Endodermal cell (in vitro differentiated cells): ENCODE data around the gene EOGT. TPM values are rescaled to one million over a fixed set of nuclear protein-coding genes. Genes with fewer than 3 reads are reported as not detected.
A peak's percentile ranks its signal among the peaks of the same experiment; 100 is the strongest.

ENCODE experiments used
- DNase-seq: peaks from one replicate; pipeline ENCODE4 v3.0.0-alpha.2; 2017
- H3K27ac ChIP-seq: 2 replicates; pipeline ENCODE4 v1.5.1; 2013; ENCODE audit warnings: mild to moderate bottlenecking, low read depth, low read length, moderate library complexity
- H3K27me3 ChIP-seq: 2 replicates; pipeline ENCODE4 v1.6.1; 2013; ENCODE audit warnings: mild to moderate bottlenecking, low read length, moderate library complexity; ENCODE audit not compliant: insufficient read depth, control insufficient read depth, poor library complexity, severe bottlenecking
- H3K36me3 ChIP-seq: 2 replicates; pipeline ENCODE4 v1.7.0; 2013; ENCODE audit warnings: mild to moderate bottlenecking, low read length, moderate library complexity; ENCODE audit not compliant: control insufficient read depth, insufficient read depth
- H3K4me1 ChIP-seq: one replicate; pipeline ENCODE4 v1.7.0; 2013; ENCODE audit warnings: low read length; ENCODE audit not compliant: control insufficient read depth, insufficient read depth
- H3K4me3 ChIP-seq: 2 replicates; pipeline ENCODE4 v1.5.1; 2013; ENCODE audit warnings: mild to moderate bottlenecking, low read length, moderate library complexity
- H3K9ac ChIP-seq: 2 replicates; pipeline ENCODE4 v1.6.1; 2013; ENCODE audit warnings: mild to moderate bottlenecking, low read length, moderate library complexity; ENCODE audit not compliant: poor library complexity, severe bottlenecking; ENCODE audit errors: extremely low read depth
- H3K9me3 ChIP-seq: 2 replicates; pipeline ENCODE4 v1.6.1; 2013; ENCODE audit warnings: mild to moderate bottlenecking, low read length, moderate library complexity; ENCODE audit not compliant: control insufficient read depth
- H3K27ac Mint-ChIP-seq: 2 replicates; pipeline ENCODE4 v1.8.0; 2020; ENCODE audit warnings: mixed read lengths
- H3K27me3 Mint-ChIP-seq: 2 replicates; pipeline ENCODE4 v1.8.0; 2021; ENCODE audit warnings: mild to moderate bottlenecking, mixed read lengths; ENCODE audit not compliant: insufficient read depth
- H3K36me3 Mint-ChIP-seq: 2 replicates; pipeline ENCODE4 v1.8.0; 2020; ENCODE audit warnings: low read depth, mixed read lengths
- H3K4me1 Mint-ChIP-seq: 2 replicates; pipeline ENCODE4 v1.8.0; 2020; ENCODE audit warnings: mixed read lengths
- H3K4me3 Mint-ChIP-seq: 2 replicates; pipeline ENCODE4 v1.8.0; 2020; ENCODE audit warnings: mild to moderate bottlenecking, moderate library complexity, mixed read lengths
- H3K9me3 Mint-ChIP-seq: 2 replicates; pipeline ENCODE4 v1.8.0; 2020; ENCODE audit warnings: mild to moderate bottlenecking, mixed read lengths
- CTCF ChIP-seq: fragments of 200-600 bp; sonication (generic); conservative IDR thresholded peaks from 2 replicates; pipeline ENCODE4 v1.5.0; 2021; ENCODE audit warnings: antibody characterized with exemption, mild to moderate bottlenecking
- WGBS, 2 experiments: methylation state at CpG; one replicate each; pipeline versions ENCODE4 v1.1.5 to v1.1.7; 2013; ENCODE audit warnings: missing lambda C conversion rate in 2 of 2, mixed read lengths in 1 of 2; ENCODE audit not compliant: insufficient coverage in 1 of 2, insufficient read length in 1 of 2; 5-methylcytosine and 5-hydroxymethylcytosine counted together
- total RNA-seq, 2 donors: library from RNA; stranded (reverse); fragmentation: NEBNext Ultra II Directional in 1 of 2; extraction: Animal tissue kit (Norgen Biotek cat#: 25700) in 1 of 2; gene quantifications; 2 replicates in 1 of 2; 3 replicates in 1 of 2; pipeline ENCODE4 v1.2.1, GENCODE V29; 2021

Gene EOGT
- total RNA-seq, 2 donors from 2014 or later, result 22.2 to 42.8 TPM

DNA sequence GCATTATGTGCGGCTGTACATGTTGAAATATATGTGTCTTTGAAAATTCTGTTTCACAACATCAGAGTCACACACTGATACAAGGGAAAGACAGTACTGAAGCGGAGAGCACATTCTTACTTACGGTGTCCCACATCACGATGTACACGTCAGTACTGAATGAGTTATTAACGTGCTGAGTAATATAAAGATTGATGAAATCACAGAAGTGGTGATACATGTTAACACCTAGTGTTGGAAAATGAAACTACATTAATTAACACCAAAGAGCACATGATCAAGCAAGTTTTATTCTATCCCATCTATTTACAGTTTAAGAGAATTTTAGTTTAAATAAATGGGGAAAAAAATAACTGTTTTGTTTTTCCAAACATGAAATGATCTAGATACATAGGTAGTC is 15.6 kb downstream of the EOGT start:
- Mint-ChIP-seq H3K27ac (no peak overlapping the region), H3K4me1 (peaks cover 7% of the 10 kb centered on the region), H3K36me3 (peaks cover 69% of the 10 kb centered on the region), H3K9me3 (peaks cover 8% of the 10 kb centered on the region), H3K27me3 (no peaks in the 10 kb centered on the region), H3K4me3 (no peak overlapping the region)
- H3K27ac ChIP-seq, result no peak overlapping the region
- no peaks in the 10 kb centered on the region for H3K9me3 ChIP-seq
- TF ChIP-seq CTCF, result peak; percentile 34
- DNase-seq, result no peak
- no peak overlapping the region for H3K4me3 ChIP-seq
- H3K4me1 ChIP-seq, result peaks cover 8% of the 10 kb centered on the region
- no peaks in the 10 kb centered on the region for H3K27me3 ChIP-seq
- no peak overlapping the region for H3K9ac ChIP-seq
- H3K36me3 ChIP-seq, result peaks cover 68% of the 10 kb centered on the region
- WGBS, 2 experiments, result 91 to 100% methylated on average over 3 to 6 of the region's 6 CpGs

GRCh38 chr3:68996356-68996995 is 17.0 kb downstream of the EOGT start:
- 77 to 100% methylated on average over 4 to 8 of the region's 8 CpGs for WGBS, 2 experiments
- no peak overlapping the region for H3K4me3 Mint-ChIP-seq

GRCh38 chr3:68988740-68989139 is 24.7 kb downstream of the EOGT start:
- no peaks in the 10 kb centered on the region for H3K27me3 ChIP-seq
- H3K27ac ChIP-seq, result no peak overlapping the region
- Mint-ChIP-seq H3K4me3 (no peak overlapping the region), H3K4me1 (no peaks in the 10 kb centered on the region), H3K27me3 (no peaks in the 10 kb centered on the region), H3K36me3 (peaks cover 78% of the 10 kb centered on the region), H3K27ac (no peak overlapping the region), H3K9me3 (peaks cover 9% of the 10 kb centered on the region)
- no peaks in the 10 kb centered on the region for H3K4me1 ChIP-seq
- H3K9me3 ChIP-seq, result no peaks in the 10 kb centered on the region
- DNase-seq, result no peak
- H3K9ac ChIP-seq, result no peak overlapping the region
- no peak for TF ChIP-seq CTCF
- 95% methylated on average over 4 of the region's 4 CpGs for WGBS, 2 experiments
- peaks cover 70% of the 10 kb centered on the region for H3K36me3 ChIP-seq
- H3K4me3 ChIP-seq, result no peak overlapping the region

More at GRCh38 chr3:68996356-68996995, 17.0 kb downstream of the EOGT start:
- H3K9ac ChIP-seq, result no peak overlapping the region
- DNase-seq, result no peak
- peaks cover 8% of the 10 kb centered on the region for H3K4me1 ChIP-seq
- peaks cover 62% of the 10 kb centered on the region for H3K36me3 ChIP-seq
- no peak overlapping the region for H3K27ac Mint-ChIP-seq
- H3K9me3 ChIP-seq, result no peaks in the 10 kb centered on the region
- no peak overlapping the region for H3K4me3 ChIP-seq
- H3K36me3 Mint-ChIP-seq, result peaks cover 74% of the 10 kb centered on the region
- peaks cover 7% of the 10 kb centered on the region for H3K4me1 Mint-ChIP-seq
- H3K9me3 Mint-ChIP-seq, result peaks cover 9% of the 10 kb centered on the region
- TF ChIP-seq CTCF, result no peak
- no peak overlapping the region for H3K27ac ChIP-seq
- H3K27me3 ChIP-seq, result no peaks in the 10 kb centered on the region
- no peaks in the 10 kb centered on the region for H3K27me3 Mint-ChIP-seq
